Measurements from ENCODE around the gene BNIP1.

The BNIP1 gene, protein sequence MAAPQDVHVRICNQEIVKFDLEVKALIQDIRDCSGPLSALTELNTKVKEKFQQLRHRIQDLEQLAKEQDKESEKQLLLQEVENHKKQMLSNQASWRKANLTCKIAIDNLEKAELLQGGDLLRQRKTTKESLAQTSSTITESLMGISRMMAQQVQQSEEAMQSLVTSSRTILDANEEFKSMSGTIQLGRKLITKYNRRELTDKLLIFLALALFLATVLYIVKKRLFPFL

DNA sequence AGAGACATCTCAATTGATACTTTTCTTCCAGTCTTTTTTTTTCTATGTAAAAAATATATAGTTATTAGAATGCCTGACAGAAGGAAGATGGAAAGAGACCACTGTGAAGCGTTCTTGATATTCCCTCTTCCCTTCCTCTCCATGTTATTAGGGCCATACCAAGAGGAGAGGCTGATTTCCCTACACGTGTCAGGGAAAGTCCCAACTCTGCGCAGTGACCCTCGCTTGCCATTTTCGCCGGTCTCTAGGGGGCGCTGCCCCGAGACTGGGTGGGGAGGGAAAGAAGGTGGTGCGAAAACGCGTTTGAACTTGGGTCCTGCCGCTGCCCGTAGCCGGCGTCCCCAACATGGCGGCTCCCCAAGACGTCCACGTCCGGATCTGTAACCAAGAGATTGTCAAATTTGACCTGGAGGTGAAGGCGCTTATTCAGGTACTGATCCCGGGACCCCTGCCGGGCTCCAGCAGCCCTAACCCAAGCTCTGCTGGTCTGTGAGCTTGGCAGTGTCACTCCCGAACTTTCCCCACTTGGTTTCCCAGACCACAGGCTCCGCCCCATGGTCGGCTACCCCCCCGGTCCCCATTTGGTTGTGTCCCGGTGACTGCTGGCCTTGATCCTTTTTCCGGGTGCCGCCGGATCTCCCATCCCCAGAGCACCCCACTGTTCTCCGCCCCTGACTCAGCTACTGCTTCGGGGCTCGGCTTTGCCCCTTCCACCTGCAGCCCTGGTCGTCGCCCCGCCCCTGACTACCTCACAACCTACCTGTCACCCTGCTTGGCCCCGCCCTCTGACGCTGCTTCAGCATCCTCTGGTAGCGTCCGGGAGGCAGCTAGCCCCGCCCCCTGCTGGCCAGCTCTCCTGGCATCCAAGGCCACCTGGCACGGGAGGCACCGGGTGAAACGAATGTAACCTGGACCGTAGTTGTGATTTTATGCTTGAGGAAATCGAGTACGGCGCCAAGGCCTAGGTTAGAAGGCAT, at the start of gene BNIP1:
Gene BNIP1, plus strand, starts transcription at position 332 of the 977 bp plus-strand sequence. Its CDS starts 15 bp downstream, at position 347.
- TF ChIP-seq, protein P1, sequence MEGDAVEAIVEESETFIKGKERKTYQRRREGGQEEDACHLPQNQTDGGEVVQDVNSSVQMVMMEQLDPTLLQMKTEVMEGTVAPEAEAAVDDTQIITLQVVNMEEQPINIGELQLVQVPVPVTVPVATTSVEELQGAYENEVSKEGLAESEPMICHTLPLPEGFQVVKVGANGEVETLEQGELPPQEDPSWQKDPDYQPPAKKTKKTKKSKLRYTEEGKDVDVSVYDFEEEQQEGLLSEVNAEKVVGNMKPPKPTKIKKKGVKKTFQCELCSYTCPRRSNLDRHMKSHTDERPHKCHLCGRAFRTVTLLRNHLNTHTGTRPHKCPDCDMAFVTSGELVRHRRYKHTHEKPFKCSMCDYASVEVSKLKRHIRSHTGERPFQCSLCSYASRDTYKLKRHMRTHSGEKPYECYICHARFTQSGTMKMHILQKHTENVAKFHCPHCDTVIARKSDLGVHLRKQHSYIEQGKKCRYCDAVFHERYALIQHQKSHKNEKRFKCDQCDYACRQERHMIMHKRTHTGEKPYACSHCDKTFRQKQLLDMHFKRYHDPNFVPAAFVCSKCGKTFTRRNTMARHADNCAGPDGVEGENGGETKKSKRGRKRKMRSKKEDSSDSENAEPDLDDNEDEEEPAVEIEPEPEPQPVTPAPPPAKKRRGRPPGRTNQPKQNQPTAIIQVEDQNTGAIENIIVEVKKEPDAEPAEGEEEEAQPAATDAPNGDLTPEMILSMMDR (IDR thresholded peaks at IDR 0.05; ENCODE audit: control extremely low read depth, extremely low read depth, low read depth, missing control alignments), result peak; percentile 99
- ChIA-PET CTCF (interaction anchor here (0.7 to 2.8 kb wide), 27 partner anchors 9 to 447 kb away, joined by 3 to 18 read pairs (median 5); partner anchors contain the start of gene RPL26L1), POLR2A (interaction anchor here (0.8 kb wide), 1 partner anchor 8 kb away, joined by 3 read pairs; no protein-coding TSS in a partner anchor)
- peak; percentile 94 for DNase-seq (ENCODE audit: extremely low spot score)

DNA sequence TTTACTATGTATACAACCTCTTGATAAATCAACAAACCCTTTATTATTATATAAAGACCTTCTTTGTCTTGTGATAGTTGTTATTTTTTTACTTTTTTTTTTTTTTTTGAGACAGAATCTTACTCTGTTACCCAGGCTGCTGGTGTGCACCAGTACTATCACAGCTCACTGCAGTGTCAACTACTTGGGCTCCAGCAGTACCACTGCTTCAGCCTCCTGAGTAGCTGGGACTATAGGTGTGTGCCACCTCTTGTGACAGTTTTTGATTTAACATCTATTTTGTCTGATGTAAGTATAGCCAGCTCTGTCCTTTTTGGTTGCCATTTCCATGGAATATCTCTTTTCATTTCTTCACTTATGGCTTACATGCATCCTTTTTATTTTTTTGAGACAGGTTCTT, 45.5 kb upstream of the BNIP1 start:
- POLR2A ChIA-PET, result no interaction called here
- CTCF ChIA-PET, result interaction anchor here (1.7 kb wide), 1 partner anchor 14 kb away, joined by 5 read pairs; no protein-coding TSS in a partner anchor

DNA sequence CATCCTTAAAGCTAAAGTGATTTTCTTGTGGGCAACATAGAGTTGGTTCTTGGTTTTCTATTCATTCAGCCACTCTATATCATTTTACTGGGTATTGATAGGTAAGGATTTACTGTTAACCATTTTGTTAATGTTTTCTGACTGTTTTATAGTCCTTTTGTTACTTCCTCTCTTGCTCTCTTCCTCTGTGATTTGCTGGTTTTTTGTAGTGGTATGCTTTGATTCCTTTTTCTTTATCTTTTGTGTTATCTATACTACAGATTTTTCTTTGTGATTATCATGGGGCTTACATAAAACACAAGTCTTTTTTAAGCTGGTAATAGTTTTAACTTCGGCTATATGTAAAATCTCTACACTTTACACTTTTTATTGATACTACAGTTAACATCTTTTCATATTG, 44.9 kb upstream of the BNIP1 start:
- ChIA-PET POLR2A (no interaction called here), CTCF (interaction anchor here (1.7 to 2.2 kb wide), 2 partner anchors 12 to 14 kb away, joined by 5 read pairs; no protein-coding TSS in a partner anchor)
- TF ChIP-seq, protein P1 (IDR thresholded peaks at IDR 0.05; ENCODE audit: control extremely low read depth, extremely low read depth, low read depth, missing control alignments), result no peak
- DNase-seq (ENCODE audit: extremely low spot score), result no peak

More for the DNA sequence above, 45.5 kb upstream of the BNIP1 start:
- TF ChIP-seq, protein P1 (IDR thresholded peaks at IDR 0.05; ENCODE audit: control extremely low read depth, extremely low read depth, low read depth, missing control alignments), result no peak
- no peak for DNase-seq (ENCODE audit: extremely low spot score)

DNA sequence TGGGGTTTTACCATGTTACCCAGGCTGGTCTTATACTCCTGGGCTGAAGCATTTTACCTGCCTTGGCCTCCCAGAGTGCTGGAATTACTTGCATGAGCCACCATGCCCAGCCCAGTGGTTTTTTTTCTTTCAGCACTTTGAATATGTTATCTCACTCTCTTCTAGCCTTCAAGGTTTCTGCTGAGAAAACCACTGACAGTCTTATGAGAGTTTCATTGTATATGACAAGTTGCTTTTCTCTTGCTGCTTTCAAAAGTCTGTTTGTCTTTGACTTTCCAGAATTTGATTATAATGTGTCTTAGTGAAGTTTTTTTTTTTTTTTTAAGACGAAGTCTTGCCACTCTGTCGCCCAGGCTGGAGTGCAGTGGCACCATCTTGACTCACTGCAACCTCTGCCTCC, 43.1 kb upstream of the BNIP1 start:
- ChIA-PET CTCF (interaction anchor here (2.2 kb wide), 1 partner anchor 14 kb away, joined by 5 read pairs; no protein-coding TSS in a partner anchor), POLR2A (interaction anchor here (0.8 kb wide), 1 partner anchor 20 kb away, joined by 3 read pairs; no protein-coding TSS in a partner anchor)
- DNase-seq (ENCODE audit: extremely low spot score), result no peak
- TF ChIP-seq, protein P1 (IDR thresholded peaks at IDR 0.05; ENCODE audit: control extremely low read depth, extremely low read depth, low read depth, missing control alignments), result no peak

DNA sequence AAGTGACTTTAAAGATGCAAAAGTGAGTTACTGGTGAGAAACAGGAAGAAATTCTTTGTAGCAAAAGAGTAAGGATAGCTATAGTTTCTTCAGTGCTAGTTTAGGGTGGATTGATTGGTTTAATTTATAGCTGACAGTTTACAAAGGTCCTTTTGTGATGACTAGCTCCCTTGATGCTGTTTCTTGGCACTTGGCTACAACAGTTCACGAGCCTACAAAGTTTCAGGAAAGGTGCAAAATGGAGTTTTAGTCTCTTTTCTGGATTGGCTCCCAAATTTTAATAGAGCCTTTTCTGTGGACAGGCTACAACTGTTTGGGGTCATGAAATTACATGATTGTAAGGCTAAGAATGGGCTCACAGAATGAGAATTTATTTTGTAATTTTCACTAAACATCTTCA, 40.9 kb upstream of the BNIP1 start:
- ChIA-PET POLR2A (no interaction called here), CTCF (interaction anchor here (0.7 to 0.8 kb wide), 3 partner anchors 10 to 46 kb away, joined by 3 to 5 read pairs (median 4); no protein-coding TSS in a partner anchor)
- TF ChIP-seq, protein P1 (IDR thresholded peaks at IDR 0.05; ENCODE audit: control extremely low read depth, extremely low read depth, low read depth, missing control alignments), result no peak
- no peak for DNase-seq (ENCODE audit: extremely low spot score)

DNA sequence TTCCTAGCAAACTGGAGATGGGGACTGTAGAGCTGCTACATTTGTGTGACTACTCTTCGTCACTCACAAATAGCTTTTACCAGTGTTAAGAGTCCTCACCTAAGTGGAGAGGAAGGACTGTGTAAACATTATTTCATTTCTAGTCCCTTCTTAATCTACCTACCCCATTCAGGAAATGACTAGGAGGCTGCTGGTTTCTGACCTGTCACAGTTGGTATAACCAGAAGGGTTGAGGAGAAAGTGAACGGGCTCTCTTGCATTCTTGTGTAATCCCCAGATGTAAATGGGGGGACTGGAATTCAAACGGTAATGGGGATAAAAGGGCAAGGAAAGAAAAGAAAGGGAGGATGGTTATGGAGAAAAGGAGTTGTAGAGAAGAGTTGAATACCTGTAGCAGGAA, 35.4 kb upstream of the BNIP1 start:
- CTCF ChIA-PET, result interaction anchor here (1.4 to 1.9 kb wide), 3 partner anchors 31 to 394 kb away, joined by 3 to 4 read pairs (median 4); partner anchors contain the start of gene BNIP1
- no peak for DNase-seq (ENCODE audit: extremely low spot score)
- POLR2A ChIA-PET, result no interaction called here
- TF ChIP-seq, protein P1 (IDR thresholded peaks at IDR 0.05; ENCODE audit: control extremely low read depth, extremely low read depth, low read depth, missing control alignments), result no peak

Measured in GM10248 (cell line).